IPS DF 4.7 (cell line): ENCODE measurements around the gene TPX2.

ENCODE experiments used
- DNase-seq: peaks from one replicate; pipeline ENCODE4 v3.0.0-alpha.2; 2013; ENCODE audit warnings: low spot score; ENCODE audit errors: extremely low read depth

TPX2 gene

GRCh38 chr20:31706607-31707257 lies 32.4 kb upstream of the TPX2 start:
- no peak for DNase-seq

- no peak for DNase-seq
Observed at GRCh38 chr20:31707258-31707615, 31.9 kb upstream of the TPX2 start.

DNA sequence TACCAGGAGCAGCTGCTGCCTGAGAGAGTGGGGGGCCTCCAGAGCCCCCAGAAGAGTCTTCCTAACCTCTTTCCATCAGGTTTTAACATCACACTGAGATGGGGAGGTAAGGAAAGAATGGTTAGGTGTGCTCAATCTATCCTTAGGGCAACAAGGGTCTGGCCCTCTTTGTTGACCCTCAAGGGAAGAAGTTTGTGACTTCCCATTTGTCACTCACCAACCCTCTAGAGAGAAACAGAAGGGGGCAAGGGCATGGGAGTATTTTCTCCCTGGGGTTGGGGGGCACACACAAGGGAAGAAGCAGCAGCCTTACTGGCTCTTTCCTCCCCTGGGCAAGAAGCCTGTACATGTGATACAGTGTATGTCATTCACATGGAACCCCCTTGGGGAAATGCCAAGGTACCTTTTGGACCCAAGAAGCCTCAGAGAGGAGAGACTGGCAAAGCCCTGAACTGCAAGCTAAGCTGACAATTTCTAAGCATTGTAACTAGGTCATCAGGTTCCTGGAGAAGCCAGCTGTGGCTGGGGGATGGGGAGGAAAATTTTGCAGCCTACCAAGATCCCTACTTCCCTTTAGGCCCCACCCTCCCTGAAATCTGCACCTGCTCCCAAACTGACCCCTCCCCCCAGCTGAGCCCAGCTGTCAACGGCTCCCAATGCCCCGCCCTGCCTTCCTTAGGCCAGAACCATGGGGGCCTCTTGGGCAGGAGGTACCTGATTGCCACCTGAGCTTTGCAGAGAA lies 30.9 kb upstream of the TPX2 start:
- no peak for DNase-seq

DNA sequence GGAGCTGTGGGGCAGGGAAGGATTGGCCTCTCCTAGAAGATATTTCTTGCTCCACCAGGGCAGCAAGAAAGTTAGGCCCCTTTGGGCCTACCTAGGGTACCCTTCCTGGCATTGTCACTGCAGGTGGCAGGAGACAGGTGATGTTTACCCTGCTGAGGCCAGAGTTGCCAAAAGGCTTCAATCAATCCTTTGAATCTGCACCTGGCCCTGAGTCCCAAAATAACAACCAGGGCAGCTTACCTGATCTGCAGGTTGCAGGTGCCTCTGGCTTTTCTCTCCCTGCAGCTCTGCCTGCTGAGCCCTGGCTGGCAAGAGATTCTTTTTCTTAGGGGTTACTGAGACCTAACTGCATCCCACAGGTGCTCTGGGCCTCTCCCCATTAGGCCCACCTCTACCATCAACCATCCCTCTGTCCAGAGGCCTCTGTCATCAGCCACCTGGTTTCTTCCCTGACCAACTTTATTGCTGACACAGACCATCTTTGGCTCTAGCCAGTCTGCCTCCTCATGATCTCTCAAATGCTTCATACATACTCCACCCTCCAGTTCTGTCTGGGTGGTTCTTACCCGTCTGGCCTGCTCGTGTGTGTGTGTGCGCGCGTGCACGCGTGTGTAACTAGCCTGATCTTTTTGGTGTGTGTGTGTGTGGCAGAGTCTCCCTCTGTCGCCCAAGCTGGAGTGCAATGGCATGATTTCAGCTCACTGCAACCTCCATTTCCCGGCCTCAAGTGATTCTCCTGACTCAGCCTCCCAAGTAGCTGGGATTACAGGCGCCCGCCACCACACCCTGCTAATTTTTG lies 30.2 kb upstream of the TPX2 start:
- DNase-seq, result no peak

- no peak for DNase-seq
Observed at GRCh38 chr20:31709939-31710338, 29.2 kb upstream of the TPX2 start.

DNA sequence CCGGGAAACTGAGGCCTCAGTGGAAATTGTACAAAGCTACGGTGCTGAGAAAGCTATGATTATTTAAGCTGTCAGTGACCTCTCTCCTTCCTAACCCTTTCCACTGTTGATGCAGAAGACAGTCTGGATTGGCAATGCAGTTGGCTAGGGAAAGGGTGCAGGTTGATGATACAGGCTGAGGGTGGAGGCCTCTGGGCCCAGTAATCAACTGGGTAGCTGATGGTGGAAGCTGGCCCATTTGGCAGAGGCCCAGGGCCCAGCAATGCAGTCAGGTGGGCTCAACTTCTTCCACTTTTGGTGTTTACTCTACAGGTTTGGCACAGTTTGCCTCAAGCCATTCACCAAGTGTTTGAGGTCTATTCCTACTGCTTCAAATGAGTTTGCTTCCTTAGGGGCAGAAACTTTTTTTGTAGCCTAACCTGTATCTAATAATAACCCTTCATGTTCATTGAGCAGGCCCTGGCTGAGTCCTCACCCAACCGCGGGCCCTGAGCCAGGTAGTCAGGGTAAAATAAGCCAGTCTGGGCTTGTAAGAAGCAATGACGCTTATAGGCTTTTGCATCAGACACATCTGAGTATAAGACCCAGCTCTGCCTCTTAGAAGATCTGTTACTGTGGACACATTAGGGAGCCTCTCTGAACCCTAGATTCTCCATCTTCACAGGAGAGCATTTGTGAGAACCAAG lies 28.5 kb upstream of the TPX2 start:
- no peak for DNase-seq

DNA sequence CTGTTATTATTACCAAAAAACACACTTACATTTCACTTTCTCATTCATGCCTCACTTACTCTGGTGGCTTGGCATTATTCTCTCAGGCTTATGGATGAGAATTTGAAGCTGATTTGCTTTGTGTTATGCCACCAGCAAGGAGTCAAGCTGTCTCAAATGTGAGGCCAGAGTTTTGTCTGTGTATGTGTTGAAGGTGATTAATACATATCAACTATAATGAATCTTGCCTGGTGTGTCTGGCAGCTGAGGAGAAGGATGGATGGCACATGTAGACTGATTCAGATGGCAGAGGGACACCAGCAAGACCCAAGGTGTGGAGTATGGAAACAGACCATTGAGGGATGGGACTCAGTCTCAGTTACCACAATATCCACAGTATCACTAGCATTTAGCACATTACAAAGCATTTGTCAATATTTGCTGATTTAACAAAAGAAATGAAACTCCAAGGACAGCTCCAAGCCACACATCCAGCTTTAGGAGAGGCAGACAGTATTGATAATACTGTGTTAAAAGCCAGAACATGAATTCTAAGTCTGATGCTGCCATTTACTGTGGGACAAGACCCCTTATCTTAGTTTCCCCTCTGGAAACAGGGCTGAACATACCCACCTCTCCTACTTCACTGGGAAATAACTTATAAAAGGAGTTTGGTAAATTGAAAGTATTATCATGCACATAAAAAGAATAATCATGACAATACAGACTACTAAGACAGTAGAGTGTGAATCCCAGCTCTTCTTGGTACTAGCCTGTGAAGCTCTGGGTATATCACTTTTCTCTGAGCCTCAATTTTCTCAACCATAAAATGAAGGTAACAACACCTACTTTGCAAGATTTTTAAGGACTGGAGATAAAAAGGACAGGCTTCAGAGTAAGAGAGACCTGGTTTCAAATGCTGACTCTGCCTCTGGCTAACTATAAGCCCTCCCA lies 27.6 kb upstream of the TPX2 start:
- no peak for DNase-seq

GRCh38 chr20:31712112-31712553 lies 27.0 kb upstream of the TPX2 start:
- DNase-seq, result no peak

DNA sequence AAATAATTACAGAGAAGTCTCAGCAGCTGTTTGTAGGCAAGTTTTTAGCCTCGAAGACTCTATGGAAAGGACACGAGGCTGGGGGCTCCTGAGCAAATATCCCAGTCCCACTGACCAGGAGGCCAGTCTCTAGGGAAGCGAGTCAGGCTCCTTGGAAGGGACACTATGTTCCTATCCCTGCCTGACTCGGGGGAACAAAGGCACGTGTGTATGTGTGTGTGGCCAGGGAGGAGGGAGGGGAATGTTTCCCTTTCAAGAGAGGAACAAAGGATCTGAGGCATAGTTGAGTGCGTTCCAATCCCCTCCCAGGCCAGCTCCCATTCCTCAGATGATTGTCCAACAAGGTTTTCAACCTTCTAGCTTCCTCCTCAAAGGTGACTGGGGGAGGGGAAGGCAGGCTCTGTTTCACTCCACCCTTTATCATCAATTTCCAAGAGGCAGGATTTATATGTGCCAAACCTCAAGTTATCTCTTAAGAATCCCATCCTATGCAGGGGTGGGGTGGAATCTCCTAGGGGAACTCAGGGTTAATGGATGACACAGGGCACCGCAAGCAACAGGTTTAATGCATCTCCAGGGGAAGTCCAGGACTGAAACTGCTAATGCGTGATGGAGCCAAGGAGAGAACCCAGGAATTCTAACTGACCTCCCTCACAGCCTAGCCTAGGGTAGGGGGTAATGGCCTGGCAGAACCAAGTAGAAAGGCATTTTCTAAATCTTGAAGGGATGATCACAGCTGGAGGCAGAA lies 26.4 kb upstream of the TPX2 start:
- DNase-seq, result no peak

GRCh38 chr20:31713312-31714273 lies 25.5 kb upstream of the TPX2 start:
- DNase-seq, result no peak

- DNase-seq, result no peak
Observed at GRCh38 chr20:31715766-31716165, 23.3 kb upstream of the TPX2 start.

GRCh38 chr20:31716351-31716750 lies 22.7 kb upstream of the TPX2 start:
- DNase-seq, result no peak

- DNase-seq, result no peak
Observed at GRCh38 chr20:31716818-31717477, 22.1 kb upstream of the TPX2 start.

DNA sequence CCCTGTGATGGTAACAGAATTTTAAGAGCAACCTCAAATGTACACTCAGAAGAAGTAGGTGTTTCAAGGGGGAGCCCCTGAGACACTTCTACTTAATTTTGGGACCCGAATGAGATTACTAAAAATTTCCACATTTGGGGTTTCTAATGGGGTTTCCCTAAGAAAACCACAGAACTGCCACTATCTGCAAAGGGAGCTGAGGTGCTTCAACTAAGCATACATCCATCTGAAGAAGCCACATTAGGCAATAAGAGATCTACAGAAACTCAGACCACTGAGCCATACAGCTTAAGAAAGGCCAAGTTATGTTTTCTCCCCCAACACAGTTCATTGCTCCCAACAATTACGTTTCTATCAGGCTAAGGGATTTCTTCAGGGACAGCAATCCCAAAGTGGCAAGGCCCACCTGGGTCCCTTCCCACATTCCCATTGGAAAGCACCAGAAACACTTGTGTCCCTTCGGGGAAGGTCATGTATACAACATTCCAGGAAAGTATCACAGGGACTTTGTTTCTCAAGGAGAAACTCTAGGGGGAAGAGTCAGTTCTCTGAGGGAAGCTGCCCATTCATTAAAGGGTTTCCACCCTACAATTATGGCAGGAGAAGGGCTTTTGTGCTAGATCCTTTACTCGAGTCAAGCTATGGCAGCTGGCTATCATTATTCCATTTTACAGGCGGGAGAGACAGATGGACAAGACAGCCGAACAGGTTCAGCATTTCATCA lies 21.4 kb upstream of the TPX2 start:
- no peak for DNase-seq

DNA sequence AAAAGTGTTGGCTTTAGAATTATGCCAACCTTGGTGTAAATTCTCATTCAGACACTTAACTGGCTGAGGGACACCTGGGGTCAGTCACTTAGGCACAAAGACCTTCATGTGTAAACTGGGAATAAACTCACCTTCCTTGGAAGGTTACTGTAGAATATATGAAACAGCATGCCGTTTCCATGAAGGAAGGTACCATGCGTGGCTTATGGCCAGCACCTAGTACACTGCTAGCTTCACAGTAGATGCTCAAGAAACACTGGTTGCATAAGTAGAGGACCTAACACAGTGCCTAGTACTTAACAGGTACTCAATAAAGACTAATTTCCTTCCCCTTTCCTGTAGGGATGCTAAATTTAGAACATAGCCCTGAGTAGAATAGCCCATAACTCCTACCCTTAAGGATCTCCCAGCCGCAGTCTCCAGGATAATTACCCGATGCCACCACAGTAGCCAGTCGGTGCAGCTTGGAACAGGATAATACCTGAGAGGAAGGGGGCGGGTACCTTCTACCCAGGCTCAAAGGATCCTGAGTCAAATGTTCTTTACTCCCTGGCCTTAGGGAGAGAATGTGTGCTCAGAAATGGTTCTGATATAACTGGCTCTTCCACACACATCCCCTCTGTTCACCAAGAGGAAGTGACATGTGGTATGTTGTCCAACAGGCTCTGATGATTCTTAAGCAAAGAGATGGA lies 20.0 kb upstream of the TPX2 start:
- DNase-seq, result no peak

DNA sequence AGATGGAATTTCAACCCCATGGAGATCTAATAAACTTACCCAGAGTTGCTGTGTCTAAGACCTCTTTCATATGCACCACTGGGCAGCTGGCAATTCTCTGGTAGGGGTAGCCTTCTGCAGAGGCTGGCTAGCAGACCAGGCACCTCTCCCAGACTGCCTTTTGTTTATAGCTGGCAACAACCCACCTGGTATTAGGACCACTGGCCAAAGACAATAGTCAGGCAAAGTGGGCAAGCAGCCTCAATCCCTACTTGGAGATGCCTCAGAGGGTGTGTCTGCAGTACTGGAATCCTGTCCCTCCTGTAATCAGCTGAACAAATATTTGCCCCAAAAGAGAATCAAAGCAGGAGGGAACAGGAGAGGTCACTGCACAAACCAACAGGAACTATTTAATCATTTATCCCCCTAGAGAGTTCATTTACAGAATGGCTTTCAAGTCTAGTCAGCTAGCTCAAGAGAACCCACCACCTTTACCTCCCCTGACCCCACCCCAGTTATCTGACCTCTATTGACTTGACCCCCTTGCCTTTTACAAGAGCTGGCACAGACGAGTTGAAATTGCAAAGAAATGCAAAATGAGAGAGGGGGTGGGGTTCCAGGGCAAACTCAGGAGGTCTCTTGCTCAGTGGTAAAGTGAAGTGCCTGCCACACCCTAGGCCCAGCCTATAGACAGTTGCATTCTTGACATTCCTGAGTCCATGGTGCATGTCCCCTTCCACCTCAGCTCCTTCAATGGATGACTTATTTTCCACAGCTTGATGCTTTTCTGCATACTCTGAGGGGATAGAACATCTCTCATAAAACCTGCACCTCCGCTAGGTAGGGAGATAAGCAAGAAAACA lies 19.2 kb upstream of the TPX2 start:
- DNase-seq, result no peak
